Measurements from ENCODE around the gene OR10G8.

OR10G8 gene

DNA sequence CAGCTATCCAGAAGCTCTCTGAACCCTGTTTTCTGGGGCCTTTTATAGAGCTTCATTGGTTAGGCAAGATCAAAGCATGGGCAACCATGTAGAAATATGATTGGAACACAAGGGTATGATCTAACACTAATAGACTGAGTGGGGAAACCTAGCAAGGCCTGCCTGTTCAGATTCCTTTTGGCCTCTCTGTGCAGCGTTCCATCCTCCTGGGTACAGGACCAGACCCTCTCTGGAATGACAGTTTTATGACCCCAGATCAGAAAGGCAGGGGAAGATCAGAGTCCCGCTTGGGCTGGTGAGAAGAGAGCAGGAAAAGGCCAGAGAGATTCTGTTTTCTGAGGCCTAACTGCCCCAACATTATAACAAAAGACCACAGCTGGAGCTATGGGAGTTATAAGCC, 52.0 kb downstream of the OR10G8 start:
- DNase-seq: no peak

DNA sequence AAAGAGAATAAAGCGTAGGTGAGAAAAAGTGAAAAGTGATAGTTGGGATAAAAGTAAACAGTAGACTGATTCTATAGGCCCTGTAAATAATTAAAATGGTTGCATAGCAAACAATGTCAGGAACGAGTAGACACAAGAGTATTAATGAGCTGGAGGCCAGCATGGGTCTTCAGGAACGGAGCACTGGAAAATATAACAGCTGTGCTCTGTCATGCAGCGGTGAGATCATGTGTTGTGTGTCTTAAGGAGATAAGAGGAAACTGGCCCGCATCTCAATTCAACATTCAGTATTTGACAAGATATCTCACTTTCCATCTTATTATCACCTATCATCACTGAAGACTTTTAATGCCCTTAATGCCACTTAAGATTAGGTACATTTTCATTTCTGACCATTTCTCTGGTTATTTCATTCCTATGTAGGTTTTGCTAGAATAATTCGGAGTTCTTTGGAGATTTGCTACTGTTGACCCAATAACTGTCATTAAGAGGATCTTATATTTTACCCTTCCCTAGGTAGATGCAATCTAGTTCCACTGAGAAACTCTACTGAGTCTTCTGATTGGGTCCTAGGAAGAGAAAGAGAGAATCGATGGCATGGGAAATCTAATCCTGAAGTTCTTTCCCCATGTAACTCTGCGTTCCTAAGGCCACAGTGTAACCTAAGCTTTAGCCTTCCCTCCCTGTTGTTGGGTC, 53.2 kb downstream of the OR10G8 start:
- DNase-seq: no peak

Data from NCI-H748 treated with DMSO at 0.1 percent for 48 hours (cell line).